Endothelial cell of umbilical vein (primary cell): Measurements from ENCODE around the gene CDK5. TPM values are rescaled to one million over a fixed set of nuclear protein-coding genes. Genes with fewer than 3 reads are reported as not detected.
A peak's percentile ranks its signal among the peaks of the same experiment; 100 is the strongest.

Experiments
- BruUV-seq: library from RNA; stranded (reverse); fragments of 400-500 nt; replicated peaks from 2 replicates; lab custom pipeline; 2021; lab: Mats Ljungman, UMichigan
- CTCF ChIA-PET: fragments of 300-600, 350-600 bp; sonication (Branson Sonifier 250); formaldehyde crosslinking; loops from one replicate; lab custom pipeline; 2021; ENCODE audit warnings: antibody characterized with exemption, inconsistent platforms; lab: Charles Lee
- POLR2A ChIA-PET: fragments of 300-600, 350-600 bp; sonication (Branson Sonifier 250); formaldehyde crosslinking; loops from one replicate; lab custom pipeline; 2021; ENCODE audit warnings: antibody characterized with exemption, inconsistent platforms; lab: Charles Lee
- DNase-seq: peaks from one replicate; pipeline ENCODE4 v3.0.0-alpha.2; 2011; ENCODE audit warnings: low read depth, low spot score
- FAIRE-seq: peaks from 2 replicates; lab custom pipeline; 2011; peaks lifted over from hg19 to GRCh38; lab: Jason Lieb, UNC
- H2AFZ ChIP-seq: 2 replicates; pipeline ENCODE4 v1.6.0; 2012; ENCODE audit warnings: low read depth, low read length, control low read depth, inconsistent platforms
- H3K27ac ChIP-seq: 2 replicates; pipeline ENCODE4 v1.5.1; 2011; ENCODE audit warnings: low read depth, mild to moderate bottlenecking, control low read depth, low read length, moderate library complexity; ENCODE audit not compliant: insufficient read depth
- H3K27me3 ChIP-seq, 2 experiments: 2 replicates each; pipeline versions ENCODE4 v1.6.0 to v1.6.1; 2011; ENCODE audit warnings: low read length in 2 of 2, mixed read lengths in 1 of 2; ENCODE audit not compliant: control insufficient read depth in 2 of 2, insufficient read depth in 2 of 2
- H3K36me3 ChIP-seq, 2 experiments: 2 replicates in 1 of 2; 3 replicates in 1 of 2; pipeline ENCODE4 v1.5.1; 2011; ENCODE audit warnings: low read length in 2 of 2, mild to moderate bottlenecking in 1 of 2, moderate library complexity in 1 of 2; ENCODE audit not compliant: control insufficient read depth in 2 of 2, insufficient read depth in 2 of 2; ENCODE audit errors: extremely low read depth in 1 of 2
- H3K4me1 ChIP-seq: 3 replicates; pipeline ENCODE4 v1.5.1; 2011; ENCODE audit warnings: mild to moderate bottlenecking, low read length; ENCODE audit not compliant: control insufficient read depth, insufficient read depth; ENCODE audit errors: extremely low read depth
- H3K4me2 ChIP-seq: 2 replicates; pipeline ENCODE4 v1.6.1; 2011; ENCODE audit warnings: low read length, control low read depth, mixed read lengths; ENCODE audit not compliant: insufficient read depth
- H3K4me3 ChIP-seq, 3 experiments: fragments of 200-600 bp in 1 of 3; sonication (generic), shearing (Covaris generic) in 1 of 3; replicated peaks in 1 of 3; 2 replicates each; pipeline ENCODE4 v1.5.1; 2011 to 2016; ENCODE audit warnings: control low read depth in 3 of 3, low read length in 3 of 3, mild to moderate bottlenecking in 2 of 3, inconsistent platforms in 1 of 3, low read depth in 1 of 3, moderate library complexity in 1 of 3; ENCODE audit not compliant: insufficient read depth in 1 of 3
- H3K79me2 ChIP-seq: 2 replicates; pipeline ENCODE4 v1.6.0; 2012; ENCODE audit warnings: low read length, inconsistent platforms; ENCODE audit not compliant: control insufficient read depth, insufficient read depth
- H3K9ac ChIP-seq: replicated peaks from 2 replicates; pipeline ENCODE3; 2011; ENCODE audit warnings: low read length, control low read depth; ENCODE audit not compliant: insufficient read depth; ENCODE audit errors: extremely low read depth
- H3K9me1 ChIP-seq: replicated peaks from 3 replicates; pipeline ENCODE4 v1.6.0; 2011; ENCODE audit warnings: mild to moderate bottlenecking, low read length; ENCODE audit not compliant: control insufficient read depth, insufficient read depth; ENCODE audit errors: extremely low read depth
- H3K9me3 ChIP-seq: replicated peaks from 2 replicates; pipeline ENCODE4 v1.5.1; 2012; ENCODE audit warnings: low read length, inconsistent platforms; ENCODE audit not compliant: control insufficient read depth, insufficient read depth
- H4K20me1 ChIP-seq: replicated peaks from 2 replicates; pipeline ENCODE3; 2011; ENCODE audit warnings: mild to moderate bottlenecking, low read length; ENCODE audit not compliant: control insufficient read depth, insufficient read depth; ENCODE audit errors: extremely low read depth
- CTCF ChIP-seq, 2 donors: IDR thresholded peaks; 1 replicate in 1 of 2; 2 replicates in 1 of 2; pipeline ENCODE4 v1.5.1; 2011; ENCODE audit warnings: low read length in 2 of 2, mild to moderate bottlenecking in 2 of 2, moderate library complexity in 2 of 2, control low read depth in 1 of 2, inconsistent platforms in 1 of 2, low read depth in 1 of 2; ENCODE audit not compliant: insufficient read depth in 1 of 2; ENCODE audit errors: extremely low read depth in 1 of 2
- EZH2 ChIP-seq: IDR thresholded peaks from 2 replicates; pipeline ENCODE4 v1.6.1; 2012; ENCODE audit warnings: borderline replicate concordance, low read depth, mild to moderate bottlenecking, moderate library complexity, low read length, inconsistent platforms; ENCODE audit not compliant: severe bottlenecking
- FOS ChIP-seq: IDR thresholded peaks from 2 replicates; pipeline ENCODE4 v1.6.1; 2011; ENCODE audit warnings: mild to moderate bottlenecking, low read length, moderate library complexity, borderline replicate concordance; ENCODE audit not compliant: insufficient read depth
- GATA2 ChIP-seq: IDR thresholded peaks from 2 replicates; pipeline ENCODE4 v1.7.0; 2011; ENCODE audit warnings: low read depth, mild to moderate bottlenecking, moderate library complexity, mixed read lengths, low read length; ENCODE audit not compliant: insufficient read length, insufficient read depth
- JUN ChIP-seq: IDR thresholded peaks from 2 replicates; pipeline ENCODE4 v1.6.1; 2011; ENCODE audit warnings: borderline replicate concordance, low read depth; ENCODE audit not compliant: insufficient read length, insufficient read depth
- MYC ChIP-seq: IDR thresholded peaks from one replicate; pipeline ENCODE4 v1.6.1; 2011; ENCODE audit warnings: mild to moderate bottlenecking, low read depth, low read length
- POLR2A ChIP-seq: IDR thresholded peaks from 2 replicates; pipeline ENCODE4 v1.6.1; 2012; ENCODE audit warnings: low read depth, mild to moderate bottlenecking, control low read depth, low read length
- POLR2AphosphoS5 ChIP-seq: IDR thresholded peaks from 2 replicates; pipeline ENCODE4 v1.6.1; 2012; ENCODE audit warnings: low read depth, mild to moderate bottlenecking, control low read depth, low read length, moderate library complexity; ENCODE audit not compliant: insufficient read depth
- dilution Hi-C: fragments of 300-500 bp; cut with MboI; formaldehyde crosslinking; loops from one replicate; pipeline ENCODE4 v1.15.0; 2019; ENCODE audit warnings: low sequenced_read_pairs; ENCODE audit not compliant: extremely low pct_ligation_motif_present
- intact Hi-C: fragments of 100-400 bp; cut with micrococcal nuclease; formaldehyde crosslinking; loops from one replicate; pipeline ENCODE4 v1.10.0; 2022
- polyA plus RNA-seq, 4 experiments: library from polyadenylated mRNA; depleted of rRNA in 3 of 4; stranded (reverse) in 3 of 4; unstranded in 1 of 4; fragments of >200 nt; gene quantifications; 2 replicates each; pipeline versions ENCODE4 v1.2.1 to v1.2.3, GENCODE V29; 2011 to 2012; ENCODE audit warnings: missing spikeins in 1 of 4
- total RNA-seq: library from RNA; stranded (reverse); gene quantifications from 2 replicates; pipeline ENCODE4 v1.2.3, GENCODE V29; 2021
- TF ChIP-seq, protein P1 (sequence below): IDR thresholded peaks from 2 replicates; pipeline ENCODE4 v1.6.1; 2011; ENCODE audit not compliant: insufficient read depth, insufficient read length

The CDK5 gene
- total and polyA plus RNA-seq, 2 donors (not counting 3 experiments of a cell fraction or from before 2014, with no cell fraction given): 16.5 to 38.3 TPM

DNA sequence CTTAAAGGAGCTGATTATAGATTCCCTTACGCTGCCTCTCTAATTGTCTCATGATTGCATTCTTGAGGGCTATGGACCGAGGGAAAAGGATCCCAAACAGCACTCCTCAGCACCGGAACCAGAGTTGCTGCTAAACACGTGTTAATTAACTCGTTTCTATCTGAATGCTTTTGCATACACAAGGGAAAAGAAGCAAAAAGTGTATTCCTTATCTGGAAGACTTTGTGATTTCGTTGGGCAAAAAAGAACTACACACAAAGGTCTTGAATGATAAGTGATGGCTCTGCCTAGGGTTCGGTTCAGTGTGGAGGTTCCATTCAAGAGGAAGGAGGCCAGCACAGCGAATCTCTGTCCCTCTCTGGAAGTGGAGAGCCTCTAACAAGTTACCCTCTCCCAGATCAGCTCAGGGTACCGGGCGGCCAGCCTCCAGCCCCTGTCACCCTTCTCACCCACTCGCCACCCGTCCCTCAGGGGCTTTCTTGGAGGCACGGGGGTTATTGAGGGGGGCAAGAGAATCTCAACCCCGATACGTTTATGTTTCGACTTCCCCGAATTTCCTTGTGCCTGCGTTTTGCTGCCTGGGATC lies 1.2 kb upstream of the CDK5 start:
- Histone ChIP-seq H3K79me2 (peaks cover 34% of the 10 kb centered on the region), H2AFZ (peak overlapping the region; percentile 53), H4K20me1 (no peaks in the 10 kb centered on the region), H3K4me1 (peaks cover 29% of the 10 kb centered on the region), H3K9me1 (no peaks in the 10 kb centered on the region), H3K27me3 (no peaks in the 10 kb centered on the region), H3K36me3 (peaks cover 0 to 5% of the 10 kb centered on the region in 2 experiments), H3K9ac (peak overlapping the region; percentile 57), H3K4me2 (peak overlapping the region; percentile 44), H3K4me3 (peak overlapping the region in 2 of 3 experiments; percentile 66 to 69), H3K9me3 (no peaks in the 10 kb centered on the region), H3K27ac (peak overlapping the region; percentile 81)
- no TSS peak for BruUV-seq
- CTCF ChIA-PET: interaction anchor here (0.9 to 2.8 kb wide), 6 partner anchors 12 to 97 kb away, joined by 3 to 11 read pairs (median 4); partner anchors contain the start of genes ABCB8 and FASTK
- intact Hi-C loops: loop anchor here (1.0 to 2.0 kb wide), 5 partner anchors 20 to 70 kb away; partner anchors contain the start of genes ABCB8 and FASTK
- POLR2A ChIA-PET: interaction anchor here (1.5 kb wide), 1 partner anchor 20 kb away, joined by 4 read pairs; no protein-coding TSS in a partner anchor
- dilution Hi-C loops: no loop called here
- TF ChIP-seq FOS: no peak
- TF ChIP-seq, protein P1, sequence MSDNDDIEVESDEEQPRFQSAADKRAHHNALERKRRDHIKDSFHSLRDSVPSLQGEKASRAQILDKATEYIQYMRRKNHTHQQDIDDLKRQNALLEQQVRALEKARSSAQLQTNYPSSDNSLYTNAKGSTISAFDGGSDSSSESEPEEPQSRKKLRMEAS: no peak
- TF ChIP-seq POLR2AphosphoS5: no peak
- no peak for TF ChIP-seq MYC
- no peak for TF ChIP-seq JUN
- TF ChIP-seq POLR2A: no peak
- no peak for TF ChIP-seq CTCF (IDR thresholded peaks at IDR 0.05; ENCODE audit: extremely low read depth in 1 of 2, insufficient read depth in 1 of 2, low read depth in 1 of 2, low read length in 2 of 2)
- no peak for TF ChIP-seq GATA2
- TF ChIP-seq EZH2: no peak
- FAIRE-seq (no peak), DNase-seq (peak; percentile 35)
